GM12878 (cell line): ENCODE results near the gene LARGE1.

Experiments
- CTCF ChIP-seq, 3 experiments: IDR thresholded peaks in 2 of 3; conservative IDR thresholded peaks in 1 of 3; 2 replicates each; pipeline ENCODE4 v1.5.1; 2011; ENCODE audit warnings: low read depth in 3 of 3, low read length in 3 of 3, mild to moderate bottlenecking in 3 of 3, control low read depth in 2 of 3, moderate library complexity in 2 of 3, inconsistent platforms in 1 of 3, mixed read lengths in 1 of 3; ENCODE audit not compliant: control insufficient read depth in 2 of 3, insufficient read depth in 1 of 3; ENCODE audit errors: extremely low read depth in 1 of 3
- EZH2 ChIP-seq: IDR thresholded peaks from 2 replicates; pipeline ENCODE4 v1.6.1; 2012; ENCODE audit warnings: low read depth, mild to moderate bottlenecking, control low read depth, inconsistent platforms, low read length, borderline replicate concordance; ENCODE audit not compliant: control insufficient read depth
- SRF ChIP-seq, 2 experiments: IDR thresholded peaks; 2 replicates each; pipeline ENCODE4 v1.6.1; 2011; ENCODE audit warnings: low read depth in 2 of 2, low read length in 2 of 2, mild to moderate bottlenecking in 1 of 2, moderate library complexity in 1 of 2
- ZNF274 ChIP-seq: IDR thresholded peaks from one replicate; pipeline ENCODE4 v1.8.0; 2011; ENCODE audit not compliant: insufficient read length, insufficient read depth
- ZSCAN29 ChIP-seq: fragments of 450-650 bp; IDR thresholded peaks from 2 replicates; pipeline ENCODE4 v1.6.1; 2017; ENCODE audit warnings: mild to moderate bottlenecking, moderate library complexity

GRCh38 chr22:33866511-33866910 is 53.8 kb downstream of the LARGE1 start:
- no peak for TF ChIP-seq SRF (IDR thresholded peaks at IDR 0.05; ENCODE audit: low read depth in 2 of 2, low read length in 2 of 2)
- no peak for TF ChIP-seq CTCF (IDR thresholded peaks at IDR 0.05 in 2 of 3, conservative IDR thresholded peaks at IDR 0.05 in 1 of 3; ENCODE audit: control insufficient read depth in 2 of 3, extremely low read depth in 1 of 3, insufficient read depth in 1 of 3, low read depth in 3 of 3, low read length in 3 of 3)
- TF ChIP-seq ZSCAN29 = no peak
- TF ChIP-seq EZH2 = no peak
- no peak for TF ChIP-seq ZNF274
